Testis (tissue), 2 donors: ENCODE measurements around the gene LETM1.

Source experiments
- POLR2A ChIP-seq: fragments of 450-650 bp; IDR thresholded peaks from one replicate; pipeline ENCODE4 v1.6.1; 2017; ENCODE audit warnings: antibody characterized with exemption, mild to moderate bottlenecking, moderate library complexity
- TF ChIP-seq, protein P1 (sequence below), 3 experiments: fragments of 450-650 bp in 2 of 3; fragments of 200-600 bp in 1 of 3; sonication (generic) in 1 of 3; IDR thresholded peaks; one replicate each; pipeline ENCODE4 v1.5.1; 2016 to 2019; ENCODE audit warnings: antibody characterized with exemption in 3 of 3, mild to moderate bottlenecking in 2 of 3, moderate library complexity in 1 of 3

- TF ChIP-seq, protein P1, sequence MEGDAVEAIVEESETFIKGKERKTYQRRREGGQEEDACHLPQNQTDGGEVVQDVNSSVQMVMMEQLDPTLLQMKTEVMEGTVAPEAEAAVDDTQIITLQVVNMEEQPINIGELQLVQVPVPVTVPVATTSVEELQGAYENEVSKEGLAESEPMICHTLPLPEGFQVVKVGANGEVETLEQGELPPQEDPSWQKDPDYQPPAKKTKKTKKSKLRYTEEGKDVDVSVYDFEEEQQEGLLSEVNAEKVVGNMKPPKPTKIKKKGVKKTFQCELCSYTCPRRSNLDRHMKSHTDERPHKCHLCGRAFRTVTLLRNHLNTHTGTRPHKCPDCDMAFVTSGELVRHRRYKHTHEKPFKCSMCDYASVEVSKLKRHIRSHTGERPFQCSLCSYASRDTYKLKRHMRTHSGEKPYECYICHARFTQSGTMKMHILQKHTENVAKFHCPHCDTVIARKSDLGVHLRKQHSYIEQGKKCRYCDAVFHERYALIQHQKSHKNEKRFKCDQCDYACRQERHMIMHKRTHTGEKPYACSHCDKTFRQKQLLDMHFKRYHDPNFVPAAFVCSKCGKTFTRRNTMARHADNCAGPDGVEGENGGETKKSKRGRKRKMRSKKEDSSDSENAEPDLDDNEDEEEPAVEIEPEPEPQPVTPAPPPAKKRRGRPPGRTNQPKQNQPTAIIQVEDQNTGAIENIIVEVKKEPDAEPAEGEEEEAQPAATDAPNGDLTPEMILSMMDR (IDR thresholded peaks at IDR 0.05) = no peak
- TF ChIP-seq POLR2A = no peak
Observed at GRCh38 chr4:1788254-1788973, 67.5 kb downstream of the LETM1 start.
